Measurements from ENCODE around the gene LAMC1. TPM values are rescaled to one million over a fixed set of nuclear protein-coding genes. Genes with fewer than 3 reads are reported as not detected.

LAMC1 gene
- polyA plus RNA-seq, 3 donors: 30.5 to 170 (median 91.4) TPM

DNA sequence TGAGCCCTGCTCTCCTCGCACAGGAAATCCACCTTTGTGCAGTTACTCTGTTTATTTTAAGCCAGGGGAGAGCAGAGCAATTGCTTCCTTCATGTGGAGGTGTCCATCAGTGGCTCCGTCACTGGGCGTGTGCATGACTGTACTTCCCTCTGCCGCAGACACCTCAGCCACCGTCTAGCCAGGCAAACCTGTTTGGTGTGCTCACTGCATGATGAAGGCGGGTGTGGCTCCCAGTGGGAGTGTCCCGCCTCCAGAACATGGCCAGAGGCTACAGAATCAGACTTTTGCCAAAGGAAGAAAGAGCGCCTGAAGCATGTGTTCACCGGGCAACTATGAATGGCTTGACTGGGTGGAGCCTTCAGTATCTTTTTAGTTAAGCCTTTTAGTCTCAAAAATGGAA, 136.7 kb downstream of the LAMC1 start:
- H3K27ac ChIP-seq (ENCODE audit: low read depth, low read length): no peak overlapping the region
- WGBS, 3 donors: 74 to 88% (median 88%) methylated on average over 9 of the region's 9 CpGs

DNA sequence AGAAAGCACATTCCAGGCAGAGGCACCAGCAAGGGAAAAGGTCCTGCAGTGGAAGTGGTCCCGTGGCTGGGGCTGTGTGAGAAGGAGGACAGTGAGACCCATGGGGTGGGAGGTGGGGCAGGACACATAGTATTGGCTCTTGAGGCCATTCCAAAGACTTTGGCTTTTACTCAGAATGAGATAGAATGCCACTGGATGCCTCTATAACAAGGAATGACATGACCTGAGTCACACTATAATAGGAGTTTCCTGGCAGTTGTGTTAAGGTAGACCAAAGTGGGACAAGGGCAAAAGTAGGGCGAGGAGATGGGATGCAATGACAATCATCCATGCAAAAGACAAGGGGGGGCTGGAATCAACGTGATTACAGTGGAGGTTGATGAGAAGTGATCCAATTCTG, 138.2 kb downstream of the LAMC1 start:
- 76 to 85% (median 84%) methylated on average over 3 of the region's 3 CpGs for WGBS, 3 donors
- H3K27ac ChIP-seq (ENCODE audit: low read depth, low read length): no peak overlapping the region

DNA sequence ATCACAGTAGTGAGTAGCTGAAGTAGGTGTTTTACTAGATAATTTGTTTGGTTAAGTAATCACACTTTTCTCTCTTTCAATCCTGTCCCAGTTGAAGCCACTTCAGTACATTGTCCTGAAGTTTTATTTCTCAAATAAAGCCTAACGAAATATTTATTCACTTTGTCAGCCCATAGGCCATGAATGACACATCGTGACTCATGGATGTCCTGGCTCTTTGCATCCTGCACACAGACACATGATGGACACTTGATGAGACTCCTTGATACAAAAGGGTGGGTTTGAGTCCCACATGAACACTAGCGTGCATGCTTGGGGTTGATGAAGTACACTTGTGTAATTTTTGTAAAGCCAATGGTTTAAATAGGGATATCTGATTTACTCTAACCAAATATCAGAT, 140.1 kb downstream of the LAMC1 start:
- no peak overlapping the region for H3K27ac ChIP-seq (ENCODE audit: low read depth, low read length)
- 81 to 94% (median 90%) methylated on average over 3 of the region's 3 CpGs for WGBS, 3 donors

DNA sequence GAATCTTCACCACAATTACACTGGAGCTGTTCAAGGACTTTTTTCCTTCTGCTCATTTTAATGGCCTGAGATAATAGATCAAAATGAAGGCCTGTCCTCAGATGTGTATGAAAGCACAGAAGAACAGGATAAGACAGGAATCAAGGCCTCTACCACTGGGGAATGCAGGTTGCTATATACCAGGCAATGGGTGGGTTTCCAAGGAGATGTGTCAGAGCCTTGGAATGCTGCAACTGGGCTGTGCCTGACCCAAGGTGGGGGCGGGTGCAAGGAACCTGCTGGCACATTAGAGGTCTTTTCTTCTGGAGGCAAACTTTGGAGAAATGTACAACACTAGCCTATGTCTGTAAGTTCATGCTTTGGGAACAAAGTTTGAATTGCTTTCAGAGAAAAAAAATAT, 141.1 kb downstream of the LAMC1 start:
- 72 to 85% (median 76%) methylated on average over 1 of the region's 1 CpG for WGBS, 3 donors
- H3K27ac ChIP-seq (ENCODE audit: low read depth, low read length): no peak overlapping the region

DNA sequence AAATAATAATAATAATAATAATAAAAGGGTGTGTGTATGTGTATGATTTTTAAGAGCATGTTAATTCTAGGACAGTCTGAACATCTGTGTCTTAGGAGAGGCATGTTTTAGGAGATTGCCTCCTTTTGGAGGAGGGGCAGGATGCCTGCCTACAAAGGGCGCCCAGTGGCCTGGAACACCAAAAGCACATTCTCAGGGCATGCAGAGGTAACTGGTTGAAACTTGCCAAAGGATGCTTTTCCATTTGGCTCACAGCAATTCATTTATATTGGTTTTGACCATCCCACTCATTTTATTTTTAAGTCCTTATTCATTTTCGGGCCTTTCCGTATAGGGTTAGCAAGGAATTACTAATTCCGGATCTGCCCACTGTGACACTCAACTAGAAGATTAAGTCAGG, 141.7 kb downstream of the LAMC1 start:
- WGBS, 3 donors: 95 to 99% (median 96%) methylated on average over 4 of the region's 4 CpGs
- H3K27ac ChIP-seq (ENCODE audit: low read depth, low read length): no peak overlapping the region

DNA sequence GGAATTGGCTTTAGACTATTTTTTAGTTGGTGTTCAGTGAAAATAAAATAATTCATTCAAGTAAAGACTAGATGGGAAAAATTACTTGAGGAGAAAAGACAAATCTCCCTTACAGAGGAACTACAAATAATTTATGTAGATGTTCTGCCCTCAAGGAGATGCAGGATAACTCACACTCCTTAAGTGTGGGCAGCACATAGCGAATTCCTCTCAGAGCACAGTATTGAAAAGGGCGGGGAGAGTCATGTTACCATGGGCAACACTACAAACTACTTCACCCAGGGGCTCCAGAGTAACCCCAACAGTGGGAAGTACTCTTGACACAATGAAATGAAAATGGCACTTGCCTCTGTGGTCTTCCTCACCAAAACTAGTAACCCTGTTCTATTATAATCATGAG, 142.2 kb downstream of the LAMC1 start:
- no peak overlapping the region for H3K27ac ChIP-seq (ENCODE audit: low read depth, low read length)
- 93 to 97% (median 95%) methylated on average over 2 of the region's 2 CpGs for WGBS, 3 donors

DNA sequence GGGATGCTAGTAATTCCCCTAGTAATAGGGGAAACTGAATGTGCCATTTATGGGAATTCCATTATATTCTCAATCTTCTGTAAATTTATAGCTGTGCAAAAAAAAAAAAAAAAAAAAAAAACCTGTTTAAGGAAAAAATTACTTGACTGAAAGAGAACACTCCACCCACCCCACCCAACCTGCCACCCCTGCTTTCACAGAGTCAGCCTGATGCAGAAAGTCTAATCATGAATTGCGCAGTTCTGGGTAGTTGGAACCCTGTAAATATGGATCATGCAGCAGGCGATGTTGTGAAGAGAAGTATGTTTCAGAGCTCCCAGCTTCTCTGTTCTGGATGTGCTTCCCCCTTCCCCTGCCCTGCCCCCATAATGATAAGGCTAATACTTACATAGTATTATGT, 143.2 kb downstream of the LAMC1 start:
- WGBS, 3 donors: 94 to 98% (median 98%) methylated on average over 2 of the region's 2 CpGs
- no peak overlapping the region for H3K27ac ChIP-seq (ENCODE audit: low read depth, low read length)

DNA sequence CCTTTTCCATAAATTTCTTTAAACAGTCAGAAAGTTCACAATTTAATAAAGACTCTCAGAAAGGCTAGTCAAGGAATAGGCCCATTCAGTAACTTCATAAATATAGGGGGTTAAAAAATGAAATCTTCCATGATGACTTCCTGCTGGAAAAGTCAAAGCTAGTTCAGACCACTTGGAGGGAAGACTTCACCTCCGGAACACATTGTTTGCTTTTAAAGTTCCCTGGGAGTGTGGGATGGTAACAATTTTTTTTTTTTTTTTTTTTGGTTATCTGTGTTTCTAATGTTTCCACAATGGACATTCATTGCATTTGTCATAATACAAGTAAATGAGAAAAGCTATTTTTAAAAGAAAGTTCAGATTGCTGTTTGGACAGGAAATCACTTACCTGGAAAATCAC, 144.5 kb downstream of the LAMC1 start:
- WGBS, 3 donors: 62 to 71% (median 68%) methylated on average over 1 of the region's 1 CpG
- no peak overlapping the region for H3K27ac ChIP-seq (ENCODE audit: low read depth, low read length)

DNA sequence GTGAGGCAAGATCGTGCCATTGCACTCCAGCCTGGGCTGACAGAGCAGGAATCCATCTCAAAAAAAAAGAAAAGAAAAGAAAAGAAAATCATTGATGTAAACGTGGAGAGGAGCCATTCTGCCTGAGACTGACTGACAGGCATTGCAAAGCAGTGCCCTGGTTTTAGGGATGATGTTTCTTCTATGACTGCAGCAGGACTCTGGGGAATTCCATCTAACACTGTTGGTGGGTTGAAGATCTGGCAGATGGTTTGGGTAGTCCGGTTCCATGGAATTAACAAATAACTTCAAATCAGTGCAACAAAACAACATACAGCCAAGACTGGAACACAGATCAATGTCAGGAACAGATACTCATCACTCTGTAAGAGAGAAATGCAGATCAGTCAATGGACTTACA, 145.1 kb downstream of the LAMC1 start:
- no peak overlapping the region for H3K27ac ChIP-seq (ENCODE audit: low read depth, low read length)
- 73 to 83% (median 76%) methylated on average over 3 of the region's 3 CpGs for WGBS, 3 donors

DNA sequence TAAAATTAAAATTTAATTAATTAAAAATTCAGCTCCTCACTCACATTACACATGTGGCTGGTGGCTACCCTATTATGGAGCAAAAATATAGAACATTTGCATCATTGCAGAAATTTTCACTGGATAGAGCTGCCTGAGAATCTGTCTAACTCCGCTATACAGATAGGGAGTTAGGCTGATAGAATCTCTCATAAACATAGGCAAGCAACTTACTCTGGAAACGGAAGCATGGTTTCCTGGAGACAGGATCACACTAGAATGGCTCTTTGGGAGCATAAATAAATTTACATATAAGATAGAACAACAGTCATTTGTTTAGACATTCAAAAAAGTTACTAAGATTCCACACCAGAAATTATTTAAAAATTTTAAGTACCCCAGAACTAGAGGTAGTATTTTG, 150.6 kb downstream of the LAMC1 start:
- WGBS, 3 donors: 72 to 80% (median 73%) methylated on average over 2 of the region's 2 CpGs
- H3K27ac ChIP-seq (ENCODE audit: low read depth, low read length): no peak overlapping the region

DNA sequence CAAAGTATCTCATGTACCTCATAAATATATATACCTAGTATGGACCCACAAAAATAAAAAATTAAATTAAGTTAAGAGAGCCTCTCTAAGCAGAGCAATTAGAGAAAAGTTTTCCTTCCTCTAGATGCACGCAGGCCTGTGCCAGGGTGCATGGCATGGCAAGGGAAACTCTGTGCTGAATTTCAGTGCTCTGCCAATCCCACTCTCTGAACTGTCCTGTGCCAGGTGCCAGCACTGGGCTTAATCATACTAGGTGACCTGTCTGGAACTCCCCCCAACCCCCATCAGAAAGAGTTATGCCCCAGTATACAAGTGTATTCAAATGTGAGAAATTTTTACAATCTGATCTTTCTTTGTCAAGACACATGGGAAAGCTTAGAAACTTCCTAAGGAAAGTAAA, 152.4 kb downstream of the LAMC1 start:
- no peak overlapping the region for H3K27ac ChIP-seq (ENCODE audit: low read depth, low read length)
- WGBS, 3 donors: 83 to 88% (median 85%) methylated on average over 1 of the region's 1 CpG

DNA sequence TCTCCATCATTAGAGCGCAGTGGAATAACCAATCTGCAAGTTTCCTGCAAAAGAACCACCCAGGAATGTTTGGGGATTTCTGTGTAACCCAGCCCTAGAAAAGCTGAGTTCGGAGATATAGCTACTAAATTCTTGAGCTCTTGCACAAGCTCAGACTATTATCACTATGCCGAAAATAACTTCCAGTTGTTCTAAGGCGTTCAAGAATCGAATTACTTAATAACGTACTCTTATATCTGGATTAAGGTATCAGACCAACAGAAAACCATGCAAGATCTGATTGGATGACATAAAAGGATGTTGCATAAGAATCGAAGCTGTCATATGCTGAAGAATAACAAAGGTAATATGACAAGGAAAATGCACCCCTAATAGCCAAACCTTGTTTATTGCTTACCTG, 155.3 kb downstream of the LAMC1 start:
- H3K27ac ChIP-seq (ENCODE audit: low read depth, low read length): no peak overlapping the region
- 71 to 82% (median 79%) methylated on average over 7 of the region's 7 CpGs for WGBS, 3 donors

DNA sequence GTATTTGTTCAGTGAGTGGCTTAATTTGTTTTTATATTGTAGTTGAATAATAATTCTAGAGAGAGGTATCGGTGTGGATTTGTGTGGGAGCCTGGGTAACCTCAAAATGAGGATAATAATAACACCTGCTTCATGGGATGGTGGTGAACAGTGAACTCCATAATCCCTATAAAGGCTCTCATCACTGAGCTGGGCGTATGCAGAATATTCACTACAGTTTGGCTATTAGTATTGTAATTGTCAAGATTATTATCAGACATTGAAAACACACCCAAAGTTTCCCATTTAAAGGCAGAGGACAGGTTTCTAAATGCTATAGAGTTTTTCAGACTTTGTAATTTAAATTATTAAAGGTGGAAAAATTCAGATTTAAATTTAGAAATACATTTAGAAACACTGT, 155.8 kb downstream of the LAMC1 start:
- no peak overlapping the region for H3K27ac ChIP-seq (ENCODE audit: low read depth, low read length)
- 88 to 91% (median 89%) methylated on average over 2 of the region's 2 CpGs for WGBS, 3 donors

DNA sequence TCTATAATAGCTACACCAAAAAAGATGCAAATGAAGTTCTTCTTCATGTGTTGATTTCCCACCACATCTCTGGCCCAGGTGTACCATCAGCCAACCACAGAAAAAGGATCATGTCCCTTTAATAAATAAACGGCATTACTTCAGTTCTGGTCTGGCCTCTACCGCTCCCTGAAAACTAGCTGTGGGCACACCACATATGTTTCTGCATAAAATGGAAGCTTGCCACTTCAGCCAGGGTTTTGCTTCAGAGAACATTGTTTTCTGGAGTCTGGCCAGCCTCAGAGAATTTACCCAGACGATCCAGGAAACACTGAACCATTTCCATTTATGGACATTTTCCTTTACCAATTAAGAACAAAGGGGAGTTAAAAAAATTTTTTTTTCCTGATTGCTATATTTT, 157.0 kb downstream of the LAMC1 start:
- WGBS, 3 donors: 3 to 19% (median 14%) methylated on average over 3 of the region's 3 CpGs
- no peak overlapping the region for H3K27ac ChIP-seq (ENCODE audit: low read depth, low read length)

DNA sequence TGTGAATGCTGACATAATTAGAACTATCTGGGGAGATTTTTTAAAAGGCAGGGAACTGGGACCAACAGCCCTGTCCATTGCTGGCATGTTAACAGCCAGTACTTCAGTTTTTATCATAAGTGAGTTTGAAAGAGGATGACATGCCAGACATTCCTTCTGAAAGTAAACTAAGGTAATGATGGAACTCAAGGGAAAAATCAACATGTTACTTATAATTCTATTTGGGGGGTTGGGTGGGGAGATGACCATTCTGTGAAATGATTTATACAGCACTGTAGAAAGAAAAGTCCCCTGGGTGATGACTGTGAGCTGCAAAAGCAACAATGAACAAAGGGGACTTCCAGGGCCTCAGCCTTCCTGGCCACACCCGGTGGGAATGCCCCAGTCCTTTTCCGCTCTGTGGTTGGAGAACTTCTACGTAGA, 157.4 kb downstream of the LAMC1 start:
- 36 to 52% (median 45%) methylated on average over 3 of the region's 3 CpGs for WGBS, 3 donors
- H3K27ac ChIP-seq (ENCODE audit: low read depth, low read length): no peak overlapping the region

DNA sequence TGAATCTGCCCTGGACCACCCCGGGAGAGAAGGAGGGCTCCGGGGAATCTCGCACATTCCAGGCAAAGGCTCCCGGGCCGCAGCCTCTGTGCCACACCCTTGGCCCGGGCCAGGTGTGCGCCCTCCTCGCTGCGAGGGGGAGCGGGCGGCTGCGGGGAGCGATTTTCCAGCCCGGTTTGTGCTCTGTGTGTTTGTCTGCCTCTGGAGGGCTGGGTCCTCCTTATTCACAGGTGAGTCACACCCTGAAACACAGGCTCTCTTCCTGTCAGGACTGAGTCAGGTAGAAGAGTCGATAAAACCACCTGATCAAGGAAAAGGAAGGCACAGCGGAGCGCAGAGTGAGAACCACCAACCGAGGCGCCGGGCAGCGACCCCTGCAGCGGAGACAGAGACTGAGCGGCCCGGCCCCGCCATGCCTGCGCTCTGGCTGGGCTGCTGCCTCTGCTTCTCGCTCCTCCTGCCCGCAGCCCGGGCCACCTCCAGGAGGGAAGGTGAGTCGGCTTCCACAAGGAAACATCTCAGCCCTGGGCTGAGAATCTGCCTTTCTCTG, 162.8 kb downstream of the LAMC1 start, which contains the start of gene LAMC2:
TSS of gene LAMC2 (plus strand) at position 324 of the 550 bp plus-strand sequence. CDS start at position 413, 89 bp downstream.
- 12 to 31% (median 24%) methylated on average over 22 to 30 of the region's 30 CpGs for WGBS, 3 donors
- no peak within 1 kb of the TSS for H3K27ac ChIP-seq (ENCODE audit: low read depth, low read length)

DNA sequence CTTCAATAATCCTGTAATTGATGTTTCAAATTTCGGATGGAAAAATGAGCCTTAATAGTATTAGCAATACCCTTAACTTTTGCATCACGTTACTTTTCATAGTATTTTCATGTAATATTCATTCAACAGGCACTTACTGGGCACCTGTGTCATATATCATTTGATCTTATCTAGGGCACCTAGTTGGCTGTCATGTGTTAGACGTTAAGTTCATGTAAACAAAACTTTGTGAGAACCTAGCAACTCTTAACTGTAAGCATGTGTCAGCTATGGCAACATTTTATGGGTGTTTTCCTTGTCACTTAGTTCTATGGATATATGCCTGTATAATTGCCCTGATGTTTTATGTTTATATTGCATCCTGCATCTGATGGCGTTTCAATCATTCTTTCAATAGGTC, 163.6 kb downstream of the LAMC1 start:
- no peak overlapping the region for H3K27ac ChIP-seq (ENCODE audit: low read depth, low read length)
- WGBS, 3 donors: 64 to 90% (median 85%) methylated on average over 4 of the region's 4 CpGs

DNA sequence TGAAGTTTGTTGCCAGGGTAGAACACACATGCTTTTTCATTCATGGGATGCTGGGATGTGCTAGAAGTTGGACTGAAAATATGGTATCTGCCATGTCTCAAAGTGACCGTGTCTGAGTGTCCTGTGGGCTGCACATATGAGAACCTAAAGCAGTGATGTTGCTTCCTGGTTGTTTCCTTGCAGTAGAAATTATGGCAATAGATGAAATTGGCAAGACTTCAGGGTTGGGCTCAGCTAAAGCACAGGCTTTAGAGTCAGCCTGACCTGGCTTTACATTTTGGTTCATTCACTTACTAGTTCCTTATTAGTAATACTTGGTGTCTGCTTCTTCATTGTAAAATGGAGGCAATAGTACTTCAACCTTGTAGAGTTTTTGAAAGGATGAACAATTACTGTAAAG, 165.0 kb downstream of the LAMC1 start:
- H3K27ac ChIP-seq (ENCODE audit: low read depth, low read length): no peak overlapping the region
- WGBS, 3 donors: 79 to 86% (median 86%) methylated on average over 1 of the region's 1 CpG

DNA sequence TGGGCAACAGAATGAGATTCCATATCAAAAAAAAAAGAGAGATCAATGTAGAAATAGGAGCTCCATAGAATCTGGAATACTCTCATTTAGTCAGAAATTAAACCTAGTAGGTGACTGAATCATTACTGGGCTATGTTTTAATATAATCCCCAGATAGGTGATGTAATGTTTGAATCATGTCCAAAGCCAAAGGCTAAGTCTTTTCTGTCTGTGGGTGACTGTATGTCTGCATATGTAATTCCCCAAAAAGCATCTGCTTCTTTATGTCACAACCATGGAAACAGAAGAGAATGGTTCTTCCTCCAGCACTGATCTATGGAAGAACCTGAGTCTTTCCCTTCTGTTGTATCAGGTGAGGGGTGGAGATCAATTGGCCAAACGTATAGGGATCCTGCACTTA, 168.6 kb downstream of the LAMC1 start:
- WGBS, 3 donors: 64 to 73% (median 73%) methylated on average over 1 of the region's 1 CpG
- H3K27ac ChIP-seq (ENCODE audit: low read depth, low read length): no peak overlapping the region

DNA sequence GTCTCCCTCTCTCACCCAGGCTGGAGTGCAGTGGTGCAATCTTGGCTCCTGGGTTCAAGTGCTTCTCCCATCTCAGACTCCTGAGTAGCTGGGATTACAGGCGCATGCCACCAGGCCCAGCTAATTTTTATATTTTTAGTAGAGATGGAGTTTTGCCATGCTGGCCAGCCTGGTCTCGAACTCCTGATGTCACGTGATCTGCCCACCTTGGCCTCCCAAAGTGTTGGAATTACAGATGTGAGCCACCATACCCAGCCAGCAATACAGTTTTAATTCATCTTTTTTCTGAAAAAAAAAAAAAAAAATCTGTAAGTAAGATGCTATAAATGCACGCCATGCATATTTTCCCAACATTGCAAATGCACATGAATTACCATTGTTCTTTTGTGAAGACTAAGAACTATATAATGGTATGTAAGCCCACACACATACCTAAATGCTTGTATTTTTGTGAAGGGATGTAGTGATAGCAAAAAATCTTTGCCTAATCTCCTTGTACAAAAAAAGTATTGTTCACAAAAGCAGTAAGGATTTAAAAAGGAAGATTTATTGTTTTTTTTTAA, 170.8 kb downstream of the LAMC1 start:
- H3K27ac ChIP-seq (ENCODE audit: low read depth, low read length): no peak overlapping the region
- 87 to 95% (median 94%) methylated on average over 4 of the region's 4 CpGs for WGBS, 3 donors

All from adipose tissue (tissue), 3 donors.